Peyer's patch (tissue), 4 donors: ENCODE results near the gene CPED1. TPM values are rescaled to one million over a fixed set of nuclear protein-coding genes. Genes with fewer than 3 reads are reported as not detected.

Source experiments
- DNase-seq, 3 donors: peaks; one replicate each; pipeline ENCODE4 v3.0.0-alpha.2; 2017 to 2019
- H3K27ac ChIP-seq, 4 donors: fragments of 200-600 bp; sonication (generic); one replicate each; pipeline ENCODE4 v1.5.1; 2016 to 2019
- H3K27me3 ChIP-seq, 2 donors: fragments of 200-600 bp; sonication (generic); one replicate each; pipeline ENCODE4 v1.5.1; 2019
- H3K36me3 ChIP-seq, 3 donors: fragments of 200-600 bp; sonication (generic); one replicate each; pipeline ENCODE4 v1.5.1; 2016 to 2019
- H3K4me1 ChIP-seq, 4 donors: fragments of 200-600 bp; sonication (generic); one replicate each; pipeline ENCODE4 v1.5.1; 2016 to 2019
- H3K4me3 ChIP-seq, 4 donors: fragments of 200-600 bp; sonication (generic); 1 replicate in 3 of 4; 2 replicates in 1 of 4; pipeline ENCODE4 v1.5.1; 2016 to 2019; ENCODE audit warnings: mild to moderate bottlenecking in 1 of 4
- H3K9me3 ChIP-seq, 4 donors: fragments of 200-600 bp; sonication (generic); one replicate each; pipeline ENCODE4 v1.5.1; 2016 to 2019; ENCODE audit warnings: mild to moderate bottlenecking in 1 of 4
- CTCF ChIP-seq, 6 experiments: fragments of 450-650 bp in 4 of 6; fragments of 200-600 bp in 2 of 6; sonication (generic) in 1 of 6; IDR thresholded peaks; one replicate each; pipeline ENCODE4 v1.5.1; 2017 to 2019; ENCODE audit warnings: antibody characterized with exemption in 6 of 6, mild to moderate bottlenecking in 3 of 6, moderate library complexity in 1 of 6
- POLR2A ChIP-seq, 2 donors: fragments of 450-650 bp; IDR thresholded peaks; one replicate each; pipeline ENCODE4 v1.5.1; 2017; ENCODE audit warnings: antibody characterized with exemption in 2 of 2, mild to moderate bottlenecking in 2 of 2, moderate library complexity in 2 of 2
- total RNA-seq, 4 donors: library from RNA; depleted of rRNA; stranded (reverse); fragments of >200 nt; gene quantifications; one replicate each; pipeline ENCODE4 v1.1.0, GENCODE V29; 2016

The CPED1 gene
- total RNA-seq, 4 donors from 2014 or later: 4.4 to 50.3 (median 8.5) TPM

GRCh38 chr7:121267612-121268011, 279.1 kb downstream of the CPED1 start:
- H3K4me1 ChIP-seq: no peaks in the 10 kb centered on the region
- no peak for DNase-seq
- H3K4me3 ChIP-seq: no peak overlapping the region
- no peaks in the 10 kb centered on the region for H3K27me3 ChIP-seq
- H3K9me3 ChIP-seq: no peaks in the 10 kb centered on the region
- no peaks in the 10 kb centered on the region for H3K36me3 ChIP-seq
- TF ChIP-seq POLR2A (IDR thresholded peaks at IDR 0.05): no peak
- TF ChIP-seq CTCF (IDR thresholded peaks at IDR 0.05): no peak
- no peak overlapping the region for H3K27ac ChIP-seq

GRCh38 chr7:121269798-121270197, 281.3 kb downstream of the CPED1 start:
- Histone ChIP-seq H3K4me3 (no peak overlapping the region), H3K36me3 (no peaks in the 10 kb centered on the region), H3K27me3 (no peaks in the 10 kb centered on the region), H3K27ac (no peak overlapping the region), H3K4me1 (no peaks in the 10 kb centered on the region), H3K9me3 (no peaks in the 10 kb centered on the region)
- no peak for DNase-seq
- TF ChIP-seq CTCF (IDR thresholded peaks at IDR 0.05) (no peak), POLR2A (IDR thresholded peaks at IDR 0.05) (no peak)

DNA sequence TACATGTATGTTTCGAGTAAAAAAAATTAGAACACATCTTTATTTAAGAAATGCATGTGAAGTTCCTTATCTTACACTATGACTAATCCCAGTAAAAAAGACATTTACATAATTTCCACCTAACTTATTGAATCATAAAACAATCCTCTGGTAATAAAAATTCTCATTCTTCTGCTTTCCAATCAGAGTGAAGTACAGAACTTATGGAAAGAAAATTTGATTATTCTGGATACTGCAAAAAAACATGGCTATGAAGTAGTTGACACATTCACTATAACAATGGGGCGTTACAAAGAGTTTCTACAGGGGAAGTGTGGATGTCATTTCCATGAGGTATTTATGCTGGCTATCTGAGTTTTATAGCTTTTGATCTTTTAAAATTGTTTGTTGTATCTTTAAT, 282.6 kb downstream of the CPED1 start:
- Histone ChIP-seq H3K4me3 (no peak overlapping the region), H3K9me3 (no peaks in the 10 kb centered on the region), H3K36me3 (no peaks in the 10 kb centered on the region), H3K27me3 (no peaks in the 10 kb centered on the region), H3K4me1 (no peaks in the 10 kb centered on the region), H3K27ac (no peak overlapping the region)
- no peak for TF ChIP-seq POLR2A (IDR thresholded peaks at IDR 0.05)
- no peak for TF ChIP-seq CTCF (IDR thresholded peaks at IDR 0.05)
- DNase-seq: no peak

- Histone ChIP-seq H3K4me3 (no peak overlapping the region), H3K4me1 (no peaks in the 10 kb centered on the region), H3K27me3 (no peaks in the 10 kb centered on the region), H3K36me3 (no peaks in the 10 kb centered on the region), H3K27ac (no peak overlapping the region), H3K9me3 (no peaks in the 10 kb centered on the region)
- DNase-seq: no peak
- TF ChIP-seq CTCF (IDR thresholded peaks at IDR 0.05) (no peak), POLR2A (IDR thresholded peaks at IDR 0.05) (no peak)
Measured at GRCh38 chr7:121271916-121272315, 283.4 kb downstream of the CPED1 start.

DNA sequence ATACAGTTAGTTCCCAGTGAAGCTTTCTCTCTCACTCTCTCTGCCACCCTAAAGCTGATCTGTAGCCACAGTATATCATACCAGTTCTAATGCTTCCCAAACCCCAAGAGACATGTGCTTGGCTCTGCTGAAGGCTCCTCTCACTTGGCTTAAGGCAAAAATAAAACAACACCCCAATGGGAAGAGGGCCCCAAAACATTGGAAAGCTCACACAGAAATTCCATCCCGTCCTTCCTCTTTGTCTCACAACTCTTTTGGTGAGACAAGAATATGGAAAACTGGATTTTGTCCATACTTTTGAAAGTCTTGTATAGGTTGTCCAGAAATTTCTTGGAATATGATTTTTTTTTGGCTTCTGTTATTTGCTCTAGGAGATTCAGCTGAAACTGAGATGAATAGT, 284.2 kb downstream of the CPED1 start:
- Histone ChIP-seq H3K4me3 (no peak overlapping the region), H3K9me3 (no peaks in the 10 kb centered on the region), H3K4me1 (no peaks in the 10 kb centered on the region), H3K27ac (no peak overlapping the region), H3K36me3 (no peaks in the 10 kb centered on the region), H3K27me3 (no peaks in the 10 kb centered on the region)
- no peak for DNase-seq
- TF ChIP-seq CTCF (IDR thresholded peaks at IDR 0.05) (no peak), POLR2A (IDR thresholded peaks at IDR 0.05) (no peak)

DNA sequence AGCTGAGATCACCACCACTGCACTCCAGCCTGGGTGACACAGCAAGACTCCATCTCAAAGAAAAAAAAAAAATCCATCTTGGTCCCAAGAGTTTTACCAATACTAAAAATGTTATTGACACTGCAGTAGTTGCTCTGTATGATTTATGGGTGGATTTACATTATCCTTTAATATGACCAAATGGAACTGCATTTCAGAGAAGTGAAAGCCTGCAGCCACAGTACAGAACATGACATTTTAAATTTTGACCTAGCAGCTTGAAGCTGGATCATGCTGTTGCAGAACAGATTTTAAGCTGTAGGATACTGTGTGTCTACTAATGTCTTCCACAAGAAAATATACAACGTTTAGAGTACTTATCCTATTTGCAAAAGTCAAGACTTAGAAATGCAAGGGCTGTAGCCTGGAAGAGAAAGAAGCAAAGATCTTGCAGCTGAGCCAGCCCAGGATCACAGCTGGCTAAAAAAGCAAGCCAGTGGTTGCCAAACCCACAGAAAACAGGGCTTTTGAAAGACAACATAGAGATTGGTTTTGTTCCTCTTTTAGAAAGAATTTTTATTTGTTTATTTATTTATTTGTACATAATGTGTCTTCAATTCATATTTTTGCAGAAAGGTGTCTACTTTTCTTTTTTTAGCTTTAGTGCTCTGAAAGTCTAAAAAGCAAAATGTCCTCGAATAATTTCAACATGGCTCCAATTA, 285.1 kb downstream of the CPED1 start:
- Histone ChIP-seq H3K4me1 (no peaks in the 10 kb centered on the region), H3K9me3 (no peaks in the 10 kb centered on the region), H3K36me3 (no peaks in the 10 kb centered on the region), H3K4me3 (no peak overlapping the region), H3K27ac (no peak overlapping the region), H3K27me3 (no peaks in the 10 kb centered on the region)
- no peak for DNase-seq
- TF ChIP-seq POLR2A (IDR thresholded peaks at IDR 0.05): no peak
- no peak for TF ChIP-seq CTCF (IDR thresholded peaks at IDR 0.05)
